PC-3 (cell line): ENCODE results near the gene C22orf39.

Source experiments
- EZH2 ChIP-seq: fragments of 300-600 bp; sonication (generic); IDR thresholded peaks from one replicate; pipeline ENCODE4 v1.6.1; 2017; ENCODE audit warnings: antibody characterized with exemption, mild to moderate bottlenecking, low read length; ENCODE audit not compliant: unreplicated experiment
- TF ChIP-seq, protein P1 (sequence below): fragments of 300-600 bp; sonication (generic); conservative IDR thresholded peaks from 2 replicates; pipeline ENCODE4 v1.5.1; 2017; ENCODE audit warnings: antibody characterized with exemption, low read depth, mild to moderate bottlenecking, low read length

DNA sequence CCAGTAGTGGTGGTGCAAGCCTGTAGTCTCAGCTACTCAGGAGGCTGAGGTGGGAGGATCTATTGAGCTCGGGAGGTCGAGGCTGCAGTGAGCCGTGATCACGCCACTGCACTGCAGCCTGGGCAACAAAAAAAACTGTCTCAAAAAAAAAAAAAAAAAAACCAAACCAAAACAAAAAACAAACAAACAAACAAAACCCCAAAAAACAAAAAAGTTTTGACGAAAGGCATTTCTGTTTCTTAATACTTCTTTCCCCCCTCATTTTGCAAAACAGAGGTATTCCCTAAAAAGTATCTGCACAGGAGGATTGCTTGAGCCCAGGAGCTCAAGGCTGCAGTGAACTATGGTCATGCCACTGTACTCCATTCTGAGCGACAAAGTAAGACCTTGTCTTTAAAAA, 27.2 kb downstream of the C22orf39 start:
- TF ChIP-seq, protein P1, sequence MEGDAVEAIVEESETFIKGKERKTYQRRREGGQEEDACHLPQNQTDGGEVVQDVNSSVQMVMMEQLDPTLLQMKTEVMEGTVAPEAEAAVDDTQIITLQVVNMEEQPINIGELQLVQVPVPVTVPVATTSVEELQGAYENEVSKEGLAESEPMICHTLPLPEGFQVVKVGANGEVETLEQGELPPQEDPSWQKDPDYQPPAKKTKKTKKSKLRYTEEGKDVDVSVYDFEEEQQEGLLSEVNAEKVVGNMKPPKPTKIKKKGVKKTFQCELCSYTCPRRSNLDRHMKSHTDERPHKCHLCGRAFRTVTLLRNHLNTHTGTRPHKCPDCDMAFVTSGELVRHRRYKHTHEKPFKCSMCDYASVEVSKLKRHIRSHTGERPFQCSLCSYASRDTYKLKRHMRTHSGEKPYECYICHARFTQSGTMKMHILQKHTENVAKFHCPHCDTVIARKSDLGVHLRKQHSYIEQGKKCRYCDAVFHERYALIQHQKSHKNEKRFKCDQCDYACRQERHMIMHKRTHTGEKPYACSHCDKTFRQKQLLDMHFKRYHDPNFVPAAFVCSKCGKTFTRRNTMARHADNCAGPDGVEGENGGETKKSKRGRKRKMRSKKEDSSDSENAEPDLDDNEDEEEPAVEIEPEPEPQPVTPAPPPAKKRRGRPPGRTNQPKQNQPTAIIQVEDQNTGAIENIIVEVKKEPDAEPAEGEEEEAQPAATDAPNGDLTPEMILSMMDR, result no peak
- no peak for TF ChIP-seq EZH2
